Heart right ventricle (tissue), 16 donors: ENCODE results near the gene FGFRL1. TPM values are rescaled to one million over a fixed set of nuclear protein-coding genes. Genes with fewer than 3 reads are reported as not detected.

Experiments used
- ATAC-seq, 8 donors: fragments of 200-7000 bp; cut with Tn5 transposase; one replicate each; pipeline ENCODE4 v1.9.1; 2020; ENCODE audit warnings: mild to moderate bottlenecking in 8 of 8, moderate library complexity in 8 of 8, moderate number of reproducible peaks in 1 of 8
- DNase-seq, 2 donors: peaks; one replicate each; pipeline ENCODE4 v3.0.0-alpha.2; 2020
- H3K27ac ChIP-seq, 10 donors: fragments of 200-600 bp; sonication (generic) in 2 of 10; one replicate each; pipeline versions ENCODE4 v1.5.0 to v1.8.0; 2020 to 2022; ENCODE audit warnings: mild to moderate bottlenecking in 3 of 10
- H3K27me3 ChIP-seq, 7 donors: fragments of 200-600 bp; one replicate each; pipeline ENCODE4 v1.8.0; 2021 to 2022; ENCODE audit warnings: mild to moderate bottlenecking in 2 of 7
- H3K36me3 ChIP-seq, 9 donors: fragments of 200-600 bp; sonication (generic) in 1 of 9; one replicate each; pipeline versions ENCODE4 v1.5.0 to v1.8.0; 2020 to 2022; ENCODE audit warnings: mild to moderate bottlenecking in 2 of 9
- H3K4me1 ChIP-seq, 9 donors: fragments of 200-600 bp; sonication (generic) in 1 of 9; one replicate each; pipeline versions ENCODE4 v1.5.0 to v1.8.0; 2020 to 2022; ENCODE audit warnings: mild to moderate bottlenecking in 4 of 9
- H3K4me3 ChIP-seq, 10 donors: fragments of 200-600 bp; sonication (generic) in 2 of 10; one replicate each; pipeline versions ENCODE4 v1.5.0 to v1.8.0; 2020 to 2022; ENCODE audit warnings: mild to moderate bottlenecking in 7 of 10, moderate library complexity in 2 of 10
- H3K9me3 ChIP-seq, 11 donors: fragments of 200-600 bp in 10 of 11; sonication (generic) in 2 of 11; one replicate each; pipeline versions ENCODE4 v1.5.0 to v1.8.0; 2013 to 2022; ENCODE audit warnings: mild to moderate bottlenecking in 2 of 11, control low read depth in 1 of 11, moderate library complexity in 1 of 11
- CTCF ChIP-seq, 9 donors: fragments of 200-600 bp; sonication (generic) in 2 of 9; IDR thresholded peaks; one replicate each; pipeline versions ENCODE4 v1.5.0 to v1.8.0; 2021 to 2022; ENCODE audit warnings: antibody characterized with exemption in 9 of 9, mild to moderate bottlenecking in 5 of 9, moderate library complexity in 1 of 9
- WGBS, 2 donors: extraction: QIAGEN DNeasy Blood & Tissue Kit; methylation state at CpG; one replicate each; pipeline ENCODE4 v1.1.7; 2013; ENCODE audit warnings: inconsistent platforms in 1 of 2; 5-methylcytosine and 5-hydroxymethylcytosine counted together
- intact Hi-C, 10 donors: fragments of 100-400 bp; cut with DNase I; formaldehyde crosslinking; loops; one replicate each; pipeline versions ENCODE4 v1.11.1 to v1.14.2; 2022
- polyA plus RNA-seq, 2 donors: library from polyadenylated mRNA; stranded (reverse); fragments of 200-250 nt; gene quantifications; one replicate each; pipeline ENCODE4 v1.2.3, GENCODE V29; 2013
- total RNA-seq, 10 donors: library from RNA; stranded (reverse); fragmentation: NEBNext Ultra II Directional in 3 of 10; extraction: Animal tissue kit (Norgen Biotek cat#: 25700) in 3 of 10; gene quantifications; one replicate each; pipeline versions ENCODE4 v1.2.1 to v1.2.4, GENCODE V29; 2021 to 2023
- donor health status: Arrhythmogenic right ventricular cardiomyopathy.
- donor health status: ischemic (EF 13 %, LVEDD 7.1; RV severe dilation, severe dysfunction).
- donor health status: healthy with polysubstance abuse.
- donor health status: DM: no; HTN: yes; CAD: no.
- donor health status: DM: no; HTN: no; CAD: no.
- donor health status: ischemic (EF 25% LVEDD 6.9; RV normal size, moderate dysfunction).
- donor health status: ischemic (EF 25% LVEDD 5.7; RV mildly dilated, moderate dysfunction).
- donor health status: healthy.
- donor health status: DM: yes; HTN: yes; CAD: no.
- donor health status: Ischemic cardiomyopathy.
- donor health status: ischemic (EF 35%, LVEDD 5.7; RV mildly dilated, moderate dysfunction).
- donor health status: nonischemic (EF 11% LVEDD 7.7; RV severe dilation, severe dysfunction).
- donor health status: DM: yes; HTN: yes; CAD: no.
- donor health status: PGD.
- donor health status: ischemic (EF 29% LVEDD 5.4; RV normal size, mild dysfunction).
- donor health status: nonischemic (EF 23%, LVEDD 6.1; RV moderate dilation, normal function).

Gene FGFRL1
- total and polyA plus RNA-seq, 12 donors, result 17.1 to 36.6 (median 26.0) TPM

GRCh38 chr4:1061760-1062159 lies 50.3 kb downstream of the FGFRL1 start:
- no peak for DNase-seq
- Histone ChIP-seq H3K27ac (no peak overlapping the region), H3K9me3 (no peaks in the 10 kb centered on the region), H3K27me3 (peaks cover 0 to 74% (median 56%) of the 10 kb centered on the region in 7 donors), H3K4me3 (no peak overlapping the region), H3K36me3 (no peaks in the 10 kb centered on the region), H3K4me1 (peaks cover 0 to 8% (median 0%) of the 10 kb centered on the region in 9 donors)
- no peak for ATAC-seq
- WGBS, 2 donors, result 55 to 83% methylated on average over 6 of the region's 6 CpGs
- intact Hi-C loops, result no loop called here
- TF ChIP-seq CTCF (IDR thresholded peaks at IDR 0.05), result no peak

- Histone ChIP-seq H3K9me3 (no peaks in the 10 kb centered on the region), H3K27ac (no peak overlapping the region), H3K4me3 (no peak overlapping the region), H3K36me3 (no peaks in the 10 kb centered on the region), H3K4me1 (peaks cover 0 to 8% (median 0%) of the 10 kb centered on the region in 9 donors), H3K27me3 (peaks cover 0 to 74% (median 55%) of the 10 kb centered on the region in 7 donors)
- no peak for TF ChIP-seq CTCF (IDR thresholded peaks at IDR 0.05)
- whole genome bisulfite sequencing, 2 donors, result 44 to 59% methylated on average over 7 of the region's 7 CpGs
- no peak for DNase-seq
- intact Hi-C loops, result no loop called here
- ATAC-seq, result no peak
Observed at GRCh38 chr4:1062419-1062818, 51.0 kb downstream of the FGFRL1 start.

GRCh38 chr4:1065732-1066131 lies 54.3 kb downstream of the FGFRL1 start:
- Histone ChIP-seq H3K27me3 (peaks cover 0 to 58% (median 48%) of the 10 kb centered on the region in 7 donors), H3K27ac (no peak overlapping the region), H3K9me3 (no peaks in the 10 kb centered on the region), H3K36me3 (no peaks in the 10 kb centered on the region), H3K4me3 (no peak overlapping the region), H3K4me1 (no peaks in the 10 kb centered on the region)
- TF ChIP-seq CTCF (IDR thresholded peaks at IDR 0.05), result no peak
- no peak for ATAC-seq
- DNase-seq, result no peak
- 25 to 44% methylated on average over 4 of the region's 4 CpGs for WGBS, 2 donors
- intact Hi-C loops, result no loop called here

- TF ChIP-seq CTCF (IDR thresholded peaks at IDR 0.05), result no peak
- DNase-seq (no peak), ATAC-seq (no peak)
- peaks cover 0 to 7% (median 0%) of the 10 kb centered on the region in 11 donors for H3K9me3 ChIP-seq
- H3K36me3 ChIP-seq, result no peaks in the 10 kb centered on the region
- H3K4me3 ChIP-seq, result no peak overlapping the region
- H3K27ac ChIP-seq, result no peak overlapping the region
- H3K27me3 ChIP-seq, result peaks cover 0 to 51% (median 31%) of the 10 kb centered on the region in 7 donors
- 86 to 90% methylated on average over 7 of the region's 7 CpGs for WGBS, 2 donors
- peaks cover 0 to 6% (median 0%) of the 10 kb centered on the region in 9 donors for H3K4me1 ChIP-seq
- intact Hi-C loops, result no loop called here
Observed at GRCh38 chr4:1069394-1069793, 58.0 kb downstream of the FGFRL1 start.
